Measurements from ENCODE around the gene CNDP2.

GRCh38 chr18:74524097-74524496 lies 27.9 kb downstream of the CNDP2 start:
- no peak for TF ChIP-seq EZH2 (IDR thresholded peaks at IDR 0.05; ENCODE audit: insufficient read depth, poor library complexity, severe bottlenecking)
- no peak for TF ChIP-seq EZH2phosphoT487 (IDR thresholded peaks at IDR 0.05; ENCODE audit: insufficient read depth, low read depth)
